Measurements from ENCODE around the gene MT1B. TPM values are rescaled to one million over a fixed set of nuclear protein-coding genes. Genes with fewer than 3 reads are reported as not detected.
A peak's percentile ranks its signal among the peaks of the same experiment; 100 is the strongest.

Gene MT1B
- total RNA-seq, 2 donors from 2014 or later = not detected

- Histone ChIP-seq H3K36me3 (no peaks in the 10 kb centered on the region), H3K27me3 (replicated peaks; ENCODE audit: insufficient read depth) (no peaks in the 10 kb centered on the region), H3K4me1 (ENCODE audit: control insufficient read depth in 1 of 2, low read depth in 2 of 2) (peaks cover 5 to 32% of the 10 kb centered on the region in 2 donors), H3K4me3 (no peak overlapping the region), H3K27ac (peak overlapping the region; percentile 85 to 86), H3K9me3 (no peaks in the 10 kb centered on the region)
- TF ChIP-seq CTCF (IDR thresholded peaks at IDR 0.05) = no peak
- no peak for DNase-seq (ENCODE audit: low spot score)
- no peak for ATAC-seq (ENCODE audit: insufficient number of reproducible peaks, low FRiP score, low read depth)
These were observed 20.5 kb upstream of the MT1B start for GRCh38 chr16:56631197-56631596.

GRCh38 chr16:56631832-56632155, 19.9 kb upstream of the MT1B start:
- TF ChIP-seq CTCF (IDR thresholded peaks at IDR 0.05) = no peak
- H3K36me3 ChIP-seq = no peaks in the 10 kb centered on the region
- peak overlapping the region; percentile 77 for H3K4me3 ChIP-seq
- no peaks in the 10 kb centered on the region for H3K27me3 ChIP-seq (replicated peaks; ENCODE audit: insufficient read depth)
- DNase-seq (ENCODE audit: low spot score) (no peak), ATAC-seq (ENCODE audit: insufficient number of reproducible peaks, low FRiP score, low read depth) (no peak)
- peak overlapping the region; percentile 85 to 86 for H3K27ac ChIP-seq
- no peaks in the 10 kb centered on the region for H3K9me3 ChIP-seq
- H3K4me1 ChIP-seq (ENCODE audit: control insufficient read depth in 1 of 2, low read depth in 2 of 2) = peaks cover 5 to 30% of the 10 kb centered on the region in 2 donors

GRCh38 chr16:56632156-56632847, 19.4 kb upstream of the MT1B start, which contains the start of gene MT1M:
Gene MT1M, plus strand, starts transcription at chr16:56632659. Its CDS starts 73 bp downstream, at chr16:56632732.
- DNase-seq (ENCODE audit: low spot score) (no peak), ATAC-seq (ENCODE audit: insufficient number of reproducible peaks, low FRiP score, low read depth) (peak; percentile 50)
- Histone ChIP-seq H3K27me3 (replicated peaks; ENCODE audit: insufficient read depth) (no peaks in the 10 kb centered on the region), H3K9me3 (no peaks in the 10 kb centered on the region), H3K27ac (peak within 1 kb of the TSS; percentile 85 to 86), H3K36me3 (no peaks in the 10 kb centered on the region), H3K4me3 (peak within 1 kb of the TSS; percentile 77), H3K4me1 (ENCODE audit: control insufficient read depth in 1 of 2, low read depth in 2 of 2) (peaks cover 5 to 26% of the 10 kb centered on the region in 2 donors)
- no peak for TF ChIP-seq CTCF (IDR thresholded peaks at IDR 0.05)

- peak overlapping the region; percentile 85 to 86 for H3K27ac ChIP-seq
- H3K4me3 ChIP-seq = peak overlapping the region; percentile 77
- ATAC-seq (ENCODE audit: insufficient number of reproducible peaks, low FRiP score, low read depth) (no peak), DNase-seq (ENCODE audit: low spot score) (no peak)
- no peaks in the 10 kb centered on the region for H3K9me3 ChIP-seq
- H3K4me1 ChIP-seq (ENCODE audit: control insufficient read depth in 1 of 2, low read depth in 2 of 2) = peaks cover 5 to 26% of the 10 kb centered on the region in 2 donors
- no peak for TF ChIP-seq CTCF (IDR thresholded peaks at IDR 0.05)
- H3K27me3 ChIP-seq (replicated peaks; ENCODE audit: insufficient read depth) = no peaks in the 10 kb centered on the region
- no peaks in the 10 kb centered on the region for H3K36me3 ChIP-seq
These were observed 18.8 kb upstream of the MT1B start for GRCh38 chr16:56632848-56633365.

GRCh38 chr16:56633535-56633934, 18.2 kb upstream of the MT1B start:
- DNase-seq (ENCODE audit: low spot score) (no peak), ATAC-seq (ENCODE audit: insufficient number of reproducible peaks, low FRiP score, low read depth) (no peak)
- Histone ChIP-seq H3K4me1 (ENCODE audit: control insufficient read depth in 1 of 2, low read depth in 2 of 2) (peaks cover 5 to 30% of the 10 kb centered on the region in 2 donors), H3K27me3 (replicated peaks; ENCODE audit: insufficient read depth) (no peaks in the 10 kb centered on the region), H3K36me3 (no peaks in the 10 kb centered on the region), H3K4me3 (peak overlapping the region; percentile 77), H3K27ac (peak overlapping the region; percentile 85 to 86), H3K9me3 (no peaks in the 10 kb centered on the region)
- no peak for TF ChIP-seq CTCF (IDR thresholded peaks at IDR 0.05)

Measured in thoracic aorta (tissue), 2 donors.